SH-SY5Y (cell line): ENCODE results near the gene ZFAND2A.

Source experiments
- GATA2 ChIP-seq: IDR thresholded peaks from 2 replicates; pipeline ENCODE4 v1.6.1; 2011; ENCODE audit warnings: mild to moderate bottlenecking, low read depth, low read length
- GATA3 ChIP-seq: IDR thresholded peaks from 2 replicates; pipeline ENCODE4 v1.6.1; 2011; ENCODE audit warnings: low read depth, mild to moderate bottlenecking, low read length, moderate library complexity

GRCh38 chr7:1131471-1132265 is 28.3 kb downstream of the ZFAND2A start:
- no peak for TF ChIP-seq GATA2
- TF ChIP-seq GATA3: no peak
